CD4-positive, alpha-beta memory T cell (primary cell): ENCODE results near the gene ME3. TPM values are rescaled to one million over a fixed set of nuclear protein-coding genes. Genes with fewer than 3 reads are reported as not detected.
"Not testable (repeated sequence)": the region's sequence is repeated elsewhere in the genome, so short reads cannot be mapped to it uniquely, and the experiment has no call there.

ENCODE experiments used
- CTCF ChIA-PET: fragments of 350-600 bp; sonication (Branson Sonifier 250); formaldehyde crosslinking; loops from one replicate; lab custom pipeline; 2021; ENCODE audit warnings: inconsistent platforms; ENCODE audit not compliant: partially characterized antibody; lab: Charles Lee
- POLR2A ChIA-PET: fragments of 350-600 bp; sonication (Branson Sonifier 250); formaldehyde crosslinking; loops from one replicate; lab custom pipeline; 2021; ENCODE audit not compliant: partially characterized antibody; lab: Charles Lee
- DNase-seq, 5 donors: peaks; one replicate each; pipeline versions ENCODE4 v3.0.0 to v3.0.0-alpha.2; 2020 to 2022; ENCODE audit warnings: mixed read lengths in 1 of 5
- H3K27ac ChIP-seq: one replicate; pipeline ENCODE4 v1.7.0; 2013; ENCODE audit warnings: low read depth, low read length
- H3K27me3 ChIP-seq: 2 replicates; pipeline ENCODE4 v1.7.0; 2013; ENCODE audit warnings: mild to moderate bottlenecking, low read length, moderate library complexity; ENCODE audit not compliant: insufficient read depth
- H3K36me3 ChIP-seq: 2 replicates; pipeline ENCODE4 v1.7.0; 2013; ENCODE audit warnings: mild to moderate bottlenecking, low read length, moderate library complexity; ENCODE audit not compliant: insufficient read depth
- H3K4me1 ChIP-seq: 2 replicates; pipeline ENCODE4 v1.7.0; 2013; ENCODE audit warnings: mild to moderate bottlenecking, low read length, moderate library complexity; ENCODE audit not compliant: insufficient read depth
- H3K4me3 ChIP-seq, 2 donors: one replicate each; pipeline ENCODE4 v1.7.0; 2013; ENCODE audit warnings: low read length in 2 of 2, mild to moderate bottlenecking in 1 of 2
- H3K9me3 ChIP-seq, 2 donors: one replicate each; pipeline ENCODE4 v1.7.0; 2013; ENCODE audit warnings: low read length in 2 of 2, control low read depth in 1 of 2; ENCODE audit not compliant: control insufficient read depth in 1 of 2
- H3K27ac Mint-ChIP-seq, 7 donors: one replicate each; pipeline ENCODE4 v1.8.0; 2020 to 2021; ENCODE audit warnings: mixed read lengths in 7 of 7, mild to moderate bottlenecking in 6 of 7, inconsistent platforms in 3 of 7, moderate library complexity in 3 of 7
- H3K27me3 Mint-ChIP-seq, 2 donors: one replicate each; pipeline ENCODE4 v1.8.0; 2020 to 2021; ENCODE audit warnings: mixed read lengths in 2 of 2
- H3K36me3 Mint-ChIP-seq, 2 donors: one replicate each; pipeline ENCODE4 v1.8.0; 2020 to 2021; ENCODE audit warnings: mixed read lengths in 2 of 2, inconsistent platforms in 1 of 2, mild to moderate bottlenecking in 1 of 2
- H3K4me1 Mint-ChIP-seq, 4 donors: one replicate each; pipeline ENCODE4 v1.8.0; 2020 to 2021; ENCODE audit warnings: mixed read lengths in 4 of 4, mild to moderate bottlenecking in 1 of 4
- H3K4me3 Mint-ChIP-seq, 8 donors: one replicate each; pipeline ENCODE4 v1.8.0; 2020 to 2021; ENCODE audit warnings: mixed read lengths in 8 of 8, mild to moderate bottlenecking in 7 of 8, moderate library complexity in 6 of 8, inconsistent platforms in 3 of 8
- H3K9me3 Mint-ChIP-seq, 8 donors: one replicate each; pipeline ENCODE4 v1.8.0; 2020 to 2021; ENCODE audit warnings: mixed read lengths in 8 of 8, mild to moderate bottlenecking in 5 of 8, inconsistent platforms in 3 of 8, moderate library complexity in 1 of 8
- intact Hi-C: fragments of 100-400 bp; cut with micrococcal nuclease; formaldehyde crosslinking; loops from one replicate; pipeline ENCODE4 v1.15.1; 2023
- polyA plus RNA-seq, 2 donors: library from polyadenylated mRNA; unstranded; fragments of 300-500 nt; fragmentation: Illumina TruSeq; gene quantifications; one replicate each; pipeline ENCODE4 v1.2.3, GENCODE V29; 2021
- total RNA-seq, 2 experiments: library from RNA; stranded (reverse); gene quantifications; one replicate each; pipeline ENCODE4 v1.2.3, GENCODE V29; 2021

ME3 gene
- total and polyA plus RNA-seq, 4 experiments from 2014 or later = 0.15 to 1.9 (median 1.3) TPM; not detected in 1

GRCh38 chr11:86571273-86571948 lies 101.0 kb downstream of the ME3 start:
- intact Hi-C loops = no loop called here
- POLR2A ChIA-PET = no interaction called here
- DNase-seq = no peak

GRCh38 chr11:86570451-86570850 lies 102.0 kb downstream of the ME3 start:
- H3K4me3 ChIP-seq = no peak overlapping the region
- CTCF ChIA-PET = interaction anchor here (1.1 kb wide), 1 partner anchor 9 kb away, joined by 4 read pairs; no protein-coding TSS in a partner anchor

More at GRCh38 chr11:86571273-86571948, 101.0 kb downstream of the ME3 start:
- Histone ChIP-seq H3K36me3 (no peaks in the 10 kb centered on the region), H3K9me3 (no peaks in the 10 kb centered on the region), H3K27me3 (no peaks in the 10 kb centered on the region), H3K4me3 (no peak overlapping the region), H3K27ac (no peak overlapping the region), H3K4me1 (no peaks in the 10 kb centered on the region)
- Mint-ChIP-seq H3K4me1 (no peaks in the 10 kb centered on the region), H3K27me3 (no peaks in the 10 kb centered on the region), H3K4me3 (no peak overlapping the region), H3K27ac (no peak overlapping the region), H3K36me3 (no peaks in the 10 kb centered on the region), H3K9me3 (no peaks in the 10 kb centered on the region)
- CTCF ChIA-PET = no interaction called here

GRCh38 chr11:86570020-86570419 lies 102.4 kb downstream of the ME3 start:
- Mint-ChIP-seq H3K36me3 (no peaks in the 10 kb centered on the region), H3K4me1 (no peaks in the 10 kb centered on the region), H3K27me3 (peaks cover 0 to 1% of the 10 kb centered on the region in 2 donors), H3K9me3 (peaks cover 0 to 1% (median 0%) of the 10 kb centered on the region in 8 donors), H3K4me3 (no peak overlapping the region), H3K27ac (no peak overlapping the region)
- ChIA-PET POLR2A (no interaction called here), CTCF (interaction anchor here (1.1 kb wide), 1 partner anchor 10 kb away, joined by 4 read pairs; no protein-coding TSS in a partner anchor)
- Histone ChIP-seq H3K36me3 (no peaks in the 10 kb centered on the region), H3K4me1 (no peaks in the 10 kb centered on the region), H3K27me3 (no peaks in the 10 kb centered on the region), H3K27ac (no peak overlapping the region), H3K9me3 (no peaks in the 10 kb centered on the region), H3K4me3 (no peak overlapping the region)
- DNase-seq = no peak
- intact Hi-C loops = no loop called here

More at GRCh38 chr11:86570451-86570850, 102.0 kb downstream of the ME3 start:
- Mint-ChIP-seq H3K4me3 (no peak overlapping the region), H3K36me3 (no peaks in the 10 kb centered on the region), H3K4me1 (no peaks in the 10 kb centered on the region), H3K27me3 (no peaks in the 10 kb centered on the region), H3K27ac (no peak overlapping the region), H3K9me3 (no peaks in the 10 kb centered on the region)
- H3K27me3 ChIP-seq = no peaks in the 10 kb centered on the region
- H3K27ac ChIP-seq = no peak overlapping the region
- H3K9me3 ChIP-seq = no peaks in the 10 kb centered on the region
- POLR2A ChIA-PET = no interaction called here
- DNase-seq = no peak
- intact Hi-C loops = no loop called here
- H3K36me3 ChIP-seq = no peaks in the 10 kb centered on the region
- H3K4me1 ChIP-seq = no peaks in the 10 kb centered on the region

- H3K4me1 Mint-ChIP-seq = no peaks in the 10 kb centered on the region
- intact Hi-C loops = no loop called here
- ChIA-PET POLR2A (no interaction called here), CTCF (no interaction called here)
- Histone ChIP-seq H3K27me3 (no peaks in the 10 kb centered on the region), H3K4me3 (no peak overlapping the region), H3K9me3 (no peaks in the 10 kb centered on the region), H3K4me1 (no peaks in the 10 kb centered on the region), H3K27ac (no peak overlapping the region), H3K36me3 (no peaks in the 10 kb centered on the region)
- no peak for DNase-seq
- no peak overlapping the region for H3K27ac Mint-ChIP-seq
- no peaks in the 10 kb centered on the region for H3K36me3 Mint-ChIP-seq
- no peak overlapping the region for H3K4me3 Mint-ChIP-seq
- H3K9me3 Mint-ChIP-seq = peaks cover 0 to 2% (median 0%) of the 10 kb centered on the region in 8 donors
- H3K27me3 Mint-ChIP-seq = peaks cover 0 to 1% of the 10 kb centered on the region in 2 donors
Observed at GRCh38 chr11:86569109-86569508, 103.3 kb downstream of the ME3 start.

- POLR2A ChIA-PET = no interaction called here
- intact Hi-C loops = no loop called here
- H3K9me3 ChIP-seq = no peaks in the 10 kb centered on the region
- H3K36me3 ChIP-seq = no peaks in the 10 kb centered on the region
- no peaks in the 10 kb centered on the region for H3K4me1 ChIP-seq
- peaks cover 0 to 1% of the 10 kb centered on the region in 2 donors for H3K27me3 Mint-ChIP-seq
- DNase-seq = no peak
- no peaks in the 10 kb centered on the region for H3K27me3 ChIP-seq
- peaks cover 0 to 14% (median 1%) of the 10 kb centered on the region in 8 donors for H3K9me3 Mint-ChIP-seq
- CTCF ChIA-PET = no interaction called here
- no peak overlapping the region for H3K27ac Mint-ChIP-seq
- H3K36me3 Mint-ChIP-seq = no peaks in the 10 kb centered on the region
- H3K27ac ChIP-seq = no peak overlapping the region
- H3K4me3 Mint-ChIP-seq = no peak overlapping the region
- H3K4me1 Mint-ChIP-seq = no peaks in the 10 kb centered on the region
- no peak overlapping the region for H3K4me3 ChIP-seq
Observed at GRCh38 chr11:86565801-86566312, 106.6 kb downstream of the ME3 start.

GRCh38 chr11:86565388-86565787 lies 107.0 kb downstream of the ME3 start:
- intact Hi-C loops = no loop called here
- ChIA-PET POLR2A (no interaction called here), CTCF (no interaction called here)
- Histone ChIP-seq H3K36me3 (no peaks in the 10 kb centered on the region), H3K4me3 (no peak overlapping the region), H3K4me1 (no peaks in the 10 kb centered on the region), H3K9me3 (no peaks in the 10 kb centered on the region), H3K27ac (no peak overlapping the region), H3K27me3 (no peaks in the 10 kb centered on the region)
- H3K27ac Mint-ChIP-seq = no peak overlapping the region
- H3K4me3 Mint-ChIP-seq = no peak overlapping the region
- peaks cover 0 to 14% (median 1%) of the 10 kb centered on the region in 8 donors for H3K9me3 Mint-ChIP-seq
- no peak for DNase-seq
- no peaks in the 10 kb centered on the region for H3K4me1 Mint-ChIP-seq
- H3K36me3 Mint-ChIP-seq = no peaks in the 10 kb centered on the region
- peaks cover 0 to 1% of the 10 kb centered on the region in 2 donors for H3K27me3 Mint-ChIP-seq

- H3K9me3 Mint-ChIP-seq = peaks cover 0 to 14% (median 2%) of the 10 kb centered on the region in 8 donors
- H3K27ac ChIP-seq, CTCF ChIA-PET, H3K4me1 Mint-ChIP-seq, H3K4me3 ChIP-seq, H3K27me3 Mint-ChIP-seq, H3K27ac Mint-ChIP-seq, POLR2A ChIA-PET, intact Hi-C loops, H3K36me3 ChIP-seq, H3K36me3 Mint-ChIP-seq, H3K4me3 Mint-ChIP-seq, DNase-seq, H3K27me3 ChIP-seq, H3K4me1 ChIP-seq, H3K9me3 ChIP-seq: not testable (repeated sequence)
Observed at GRCh38 chr11:86562842-86563241, 109.6 kb downstream of the ME3 start.
